Measurements from ENCODE around the gene TREML4.

Gene TREML4

DNA sequence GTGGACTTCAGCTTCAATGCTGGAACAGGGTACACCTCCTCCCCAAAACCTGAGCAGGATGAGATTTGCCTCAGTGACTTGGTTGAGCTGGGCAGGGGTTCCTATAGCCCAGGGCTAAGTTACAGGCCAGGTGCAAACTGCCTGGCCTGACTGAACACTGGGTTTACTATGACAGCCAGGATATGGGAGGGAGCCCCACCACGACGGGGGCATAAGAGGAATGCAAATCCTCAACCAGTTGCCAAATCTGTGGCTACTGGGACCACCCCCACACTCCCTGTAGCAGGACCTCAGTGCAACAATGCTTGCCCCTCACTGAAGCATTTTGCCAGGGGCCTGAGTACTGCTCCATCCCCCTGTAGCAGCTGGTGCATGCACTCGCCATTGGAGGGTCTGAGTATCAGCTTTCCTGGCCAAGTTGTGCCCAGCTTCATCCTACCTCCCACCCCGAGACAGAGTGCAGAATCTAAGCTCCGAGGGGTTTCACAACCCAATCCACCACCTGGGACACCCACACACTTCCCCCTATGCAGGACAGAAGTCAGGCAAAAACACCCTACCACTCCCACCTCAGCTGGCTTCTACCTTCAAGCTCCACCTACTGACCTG is 27.6 kb downstream of the TREML4 start:
- DNase-seq (ENCODE audit: low spot score): no peak

DNA sequence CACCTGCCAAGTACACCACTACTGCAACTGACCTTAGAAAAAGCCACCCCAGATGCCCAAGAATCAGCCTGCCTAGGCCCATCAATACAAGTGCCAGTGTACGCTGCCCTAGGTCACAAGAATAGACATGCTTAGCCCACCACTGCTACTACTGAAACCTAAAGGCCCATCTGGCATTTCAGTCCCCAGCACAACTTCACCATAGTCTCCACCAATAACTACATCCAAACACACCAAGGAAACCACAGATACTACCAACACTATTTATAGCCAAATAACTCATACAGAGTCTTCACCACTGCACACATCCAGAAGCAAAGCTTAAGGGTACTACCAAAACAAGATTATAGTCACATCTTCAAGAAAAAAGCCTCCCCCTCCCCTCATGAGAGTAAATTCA is 28.2 kb downstream of the TREML4 start:
- DNase-seq (ENCODE audit: low spot score): no peak

DNA sequence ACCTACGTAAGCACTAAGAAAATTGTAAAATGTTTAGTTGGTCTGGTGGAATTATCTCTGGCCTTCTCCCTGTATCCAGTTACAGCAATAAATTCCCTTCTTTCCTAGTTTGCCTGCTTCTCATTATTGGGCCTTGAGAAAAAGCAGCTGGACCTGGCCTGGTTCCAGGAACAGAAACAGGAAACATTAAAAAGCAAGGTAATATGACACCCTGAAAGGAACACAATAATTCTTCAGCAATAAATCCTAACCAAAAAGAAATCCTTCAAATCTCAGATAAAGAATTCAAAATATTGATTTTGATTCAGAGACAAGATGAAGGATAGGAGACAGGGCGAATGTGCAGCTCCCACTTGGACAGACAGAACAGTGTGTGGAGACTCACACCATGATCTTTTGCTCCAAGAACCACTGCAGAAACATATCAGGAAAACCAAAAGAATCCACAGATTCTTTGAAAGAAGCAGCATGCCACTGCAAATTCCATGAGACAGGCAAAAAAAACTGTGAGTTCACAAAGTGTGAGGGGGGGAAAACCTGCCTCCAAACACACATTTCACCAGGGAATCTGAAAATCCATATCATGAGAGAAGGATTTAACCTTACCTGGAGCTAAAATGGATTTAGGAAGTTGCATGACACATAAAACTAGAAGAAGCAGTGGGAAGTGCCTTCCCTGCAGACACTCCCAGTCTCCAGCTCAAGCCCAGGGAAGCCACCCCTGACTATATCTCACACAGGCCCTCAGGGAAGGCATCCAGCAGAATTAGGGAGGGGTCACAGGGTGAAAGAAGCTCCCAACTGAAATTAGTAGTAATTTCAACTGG is 29.4 kb downstream of the TREML4 start:
- no peak for DNase-seq (ENCODE audit: low spot score)

DNA sequence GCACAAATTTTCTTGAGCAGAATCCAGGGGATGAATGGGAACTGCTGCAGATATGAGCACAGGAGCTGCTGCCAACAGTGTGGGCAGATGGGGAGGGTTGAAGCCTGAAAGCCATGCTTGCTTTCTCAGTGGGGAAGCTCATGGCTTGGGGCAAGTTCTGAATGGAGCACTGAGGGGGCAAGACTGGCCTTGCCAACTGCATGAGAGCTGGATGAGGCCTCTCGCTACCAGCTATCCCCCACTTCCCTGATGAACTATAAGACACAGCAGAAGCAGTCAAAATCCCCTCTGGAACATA is 30.0 kb downstream of the TREML4 start:
- no peak for DNase-seq (ENCODE audit: low spot score)

DNA sequence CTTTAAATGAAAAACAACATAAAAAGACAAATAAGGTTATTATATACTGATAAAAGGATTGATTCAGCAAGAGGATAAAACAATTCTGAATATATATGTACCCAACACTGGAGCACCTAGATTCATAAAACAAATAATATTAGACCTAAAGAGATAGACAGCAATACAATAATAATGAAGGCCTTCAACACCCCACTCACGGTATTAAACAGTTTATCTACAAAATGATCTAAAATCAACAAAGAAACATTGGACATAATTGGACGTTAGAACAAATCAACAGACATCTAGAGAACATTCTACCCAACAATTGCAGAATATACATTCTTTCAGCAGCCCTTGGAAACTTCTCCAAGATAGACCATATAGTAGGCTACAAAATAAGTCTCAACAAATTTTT is 34.3 kb downstream of the TREML4 start:
- DNase-seq (ENCODE audit: low spot score): no peak

DNA sequence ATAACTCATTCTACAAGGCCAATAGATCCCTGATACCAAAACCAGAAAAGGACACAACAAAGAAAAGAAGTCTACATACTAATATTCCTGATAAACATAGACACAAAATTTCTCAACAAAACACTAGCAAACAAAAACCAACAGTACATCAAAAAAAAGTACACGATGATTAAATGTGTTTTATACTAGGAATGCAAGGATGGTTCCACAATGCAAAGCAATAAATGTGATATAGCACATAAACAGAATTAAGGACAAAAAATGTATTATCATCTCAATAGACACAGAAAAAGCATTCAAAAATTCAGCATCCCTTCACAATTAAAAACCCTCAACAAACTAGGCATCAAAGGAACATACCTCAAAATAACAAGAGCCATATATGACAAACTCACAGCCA is 35.1 kb downstream of the TREML4 start:
- DNase-seq (ENCODE audit: low spot score): no peak

DNA sequence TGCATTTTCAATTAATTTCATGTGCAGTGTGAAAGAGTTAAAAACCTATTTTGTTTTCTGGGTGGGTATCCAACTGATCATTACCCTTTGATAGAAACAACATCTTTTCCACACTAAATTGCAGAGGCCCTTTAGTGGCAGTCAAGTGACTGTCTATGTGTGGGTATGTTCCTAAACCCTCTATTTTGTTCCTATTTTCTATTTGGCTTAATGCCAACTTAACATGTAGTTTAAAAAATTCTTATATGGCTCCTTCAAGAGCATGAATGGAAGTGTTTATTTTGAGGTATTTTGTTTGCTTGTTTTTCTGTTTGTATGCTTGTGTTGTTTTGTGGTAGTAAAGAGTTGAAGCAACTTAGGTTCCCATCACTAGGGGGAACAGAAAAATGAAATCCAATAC is 38.4 kb downstream of the TREML4 start:
- no peak for DNase-seq (ENCODE audit: low spot score)

DNA sequence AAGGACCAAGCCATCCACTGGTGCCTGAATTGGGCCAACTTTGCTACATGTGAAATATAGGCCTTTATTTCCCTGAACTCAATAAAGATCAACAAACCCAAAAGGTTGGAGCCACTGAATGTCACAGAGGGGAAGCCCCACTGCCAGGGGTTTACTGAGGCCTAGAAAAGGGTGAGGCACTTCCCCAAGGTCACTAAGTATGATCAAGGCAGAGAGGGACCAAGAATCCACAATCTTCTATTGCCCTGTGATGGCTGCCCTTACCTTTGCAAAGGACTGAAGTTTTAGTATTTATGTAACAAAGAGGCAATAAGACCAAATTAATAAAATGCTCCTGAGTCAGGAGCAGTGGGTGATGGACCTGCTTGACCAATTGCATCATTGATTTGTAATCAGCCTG is 40.3 kb downstream of the TREML4 start:
- no peak for DNase-seq (ENCODE audit: low spot score)

DNA sequence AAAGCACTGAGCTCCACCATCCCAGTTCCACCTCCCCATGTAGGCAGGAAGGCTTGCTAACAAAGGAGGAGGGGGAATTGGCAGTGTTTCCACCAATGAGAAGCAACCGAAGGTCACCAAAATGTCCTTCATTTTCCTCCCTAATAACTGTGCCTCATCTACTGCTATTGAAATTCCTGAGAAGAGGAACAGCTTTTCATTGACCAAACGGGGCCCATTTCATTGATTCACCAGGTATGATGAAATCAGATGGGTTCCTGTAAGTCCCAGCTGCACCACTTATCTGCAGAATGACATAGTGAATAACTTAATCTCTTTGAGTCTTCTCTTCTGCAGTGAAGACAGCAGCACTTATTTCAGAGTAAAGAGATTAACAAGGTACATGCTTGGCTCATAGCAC is 41.0 kb downstream of the TREML4 start:
- no peak for DNase-seq (ENCODE audit: low spot score)

DNA sequence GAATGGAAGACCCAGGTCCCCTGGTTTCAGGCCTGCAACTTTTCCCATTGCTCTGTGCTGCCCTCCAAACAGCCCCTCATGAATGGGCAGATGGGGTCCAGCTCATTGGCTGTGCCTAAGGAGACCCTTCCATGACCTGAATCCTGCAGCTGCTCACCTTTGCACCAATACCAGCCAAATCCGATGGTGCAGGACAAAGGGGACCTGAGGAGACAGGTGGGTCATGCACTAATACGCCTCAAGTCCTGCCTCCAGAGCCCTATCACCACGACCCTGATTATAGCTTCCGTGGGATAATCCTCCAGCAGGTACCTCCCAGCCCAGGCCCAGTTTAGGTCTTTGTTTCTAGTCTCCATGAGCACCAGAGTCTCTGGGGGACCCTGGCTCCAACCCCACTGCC is 41.6 kb downstream of the TREML4 start:
- DNase-seq (ENCODE audit: low spot score): no peak

DNA sequence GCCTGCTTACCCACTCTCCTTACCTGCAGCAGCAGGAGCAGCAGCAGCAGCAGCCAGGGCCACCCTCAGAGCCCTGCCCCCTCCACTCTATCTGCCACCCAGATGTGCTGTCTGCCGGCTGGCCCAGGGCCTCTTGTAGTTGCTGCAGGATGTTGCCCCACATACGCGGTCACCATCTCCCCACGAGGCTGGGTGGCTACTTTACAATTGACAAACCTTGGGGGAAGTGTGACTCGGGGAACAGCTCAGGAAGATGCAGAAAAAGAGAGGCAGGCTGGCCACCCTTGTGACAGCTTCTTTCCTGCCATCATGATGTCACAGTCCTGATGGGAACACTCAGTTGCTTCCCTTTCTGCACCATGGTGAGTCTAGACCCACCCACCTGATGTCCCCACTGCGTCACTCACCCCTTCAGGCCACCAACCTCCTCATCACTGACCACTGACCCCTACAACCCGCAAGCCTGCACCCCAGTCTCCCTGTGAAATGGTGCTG is 43.8 kb downstream of the TREML4 start:
- DNase-seq (ENCODE audit: low spot score): no peak

DNA sequence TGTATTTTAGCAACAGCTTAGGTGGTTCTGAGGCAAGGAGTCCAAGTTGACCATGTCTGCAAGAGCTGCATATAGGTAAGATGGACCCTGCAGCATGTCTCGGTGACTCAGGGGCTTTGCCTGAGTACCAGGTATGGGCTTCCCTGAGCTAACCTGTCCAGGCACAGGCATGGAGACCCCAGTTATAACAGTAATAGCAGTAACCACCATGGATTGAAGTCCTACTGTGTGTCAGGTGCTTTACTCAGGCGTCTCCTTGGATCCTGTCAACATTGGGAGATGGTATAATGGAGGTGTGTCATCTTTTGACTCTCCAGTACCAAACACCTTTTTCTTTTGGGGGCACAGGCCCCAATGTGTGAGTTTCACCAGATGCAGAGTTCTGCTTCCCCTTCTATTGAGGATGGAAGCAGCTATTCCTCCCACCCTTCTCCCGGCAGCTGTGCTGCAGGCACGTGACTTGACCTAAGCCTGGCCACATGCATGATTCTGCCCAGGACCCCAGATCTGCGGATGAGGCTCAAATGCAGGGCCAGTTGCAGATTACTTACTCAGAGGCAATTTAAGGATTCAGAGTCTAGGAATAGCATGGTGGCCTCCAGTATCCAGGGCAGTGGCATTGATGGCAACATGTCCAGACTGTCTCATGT is 44.6 kb downstream of the TREML4 start:
- DNase-seq (ENCODE audit: low spot score): no peak

DNA sequence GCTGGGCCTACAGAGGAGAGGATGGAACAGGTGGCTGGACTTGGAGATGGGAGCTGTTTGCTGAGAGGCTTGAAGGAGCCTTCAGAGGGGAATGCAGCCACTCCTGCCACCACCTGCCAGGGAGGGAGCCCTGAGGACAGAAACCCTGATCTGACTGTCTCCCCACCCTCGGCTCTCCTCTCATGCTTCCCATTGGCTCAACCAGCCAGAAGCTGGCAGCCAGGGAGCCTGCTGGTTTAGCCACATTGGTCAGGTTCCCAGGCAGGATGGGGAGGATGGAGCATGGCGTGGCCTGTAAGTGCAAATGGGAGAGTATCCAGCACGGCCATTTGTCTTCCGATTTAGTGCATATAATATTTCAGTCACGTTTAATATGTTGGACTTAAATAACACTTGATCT is 45.6 kb downstream of the TREML4 start:
- DNase-seq (ENCODE audit: low spot score): no peak

DNA sequence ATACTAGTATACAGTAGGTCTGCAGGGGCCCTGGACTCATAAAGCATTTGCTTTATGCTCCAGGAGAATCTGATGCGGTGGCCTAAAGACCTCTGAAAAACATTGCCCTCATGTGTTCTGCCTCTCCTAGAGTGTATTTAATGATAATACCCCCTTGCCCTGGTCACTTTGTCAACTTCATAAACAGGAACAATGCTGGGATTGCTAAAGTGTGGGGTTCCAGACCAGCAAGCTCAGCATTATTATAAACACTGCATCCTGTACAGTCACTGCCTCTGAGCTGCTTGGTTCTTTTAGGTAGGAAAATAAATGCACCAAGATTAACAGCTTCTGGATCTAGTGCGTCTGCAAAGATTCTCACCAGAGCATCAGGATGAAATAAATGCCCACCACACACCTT is 46.1 kb downstream of the TREML4 start:
- no peak for DNase-seq (ENCODE audit: low spot score)

DNA sequence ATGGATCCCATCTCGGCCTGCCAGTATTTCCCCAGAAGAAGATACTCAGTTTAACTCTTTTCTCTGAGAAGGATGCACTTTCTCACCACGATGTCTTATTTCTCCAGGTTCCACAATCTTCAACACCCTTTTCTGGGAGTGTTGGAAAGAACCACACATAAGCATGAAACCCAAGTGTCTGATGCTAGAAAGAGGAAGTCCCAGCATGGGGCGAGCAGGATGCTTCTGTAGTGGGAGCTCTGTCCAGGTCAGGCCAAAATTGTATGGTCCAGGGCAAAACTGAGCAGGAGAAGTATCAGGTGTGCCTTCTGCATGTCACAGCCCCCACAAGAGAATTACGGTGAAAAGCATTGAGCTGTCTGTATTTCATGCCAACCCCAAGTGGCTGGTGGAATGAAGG is 47.3 kb downstream of the TREML4 start:
- DNase-seq (ENCODE audit: low spot score): no peak

DNA sequence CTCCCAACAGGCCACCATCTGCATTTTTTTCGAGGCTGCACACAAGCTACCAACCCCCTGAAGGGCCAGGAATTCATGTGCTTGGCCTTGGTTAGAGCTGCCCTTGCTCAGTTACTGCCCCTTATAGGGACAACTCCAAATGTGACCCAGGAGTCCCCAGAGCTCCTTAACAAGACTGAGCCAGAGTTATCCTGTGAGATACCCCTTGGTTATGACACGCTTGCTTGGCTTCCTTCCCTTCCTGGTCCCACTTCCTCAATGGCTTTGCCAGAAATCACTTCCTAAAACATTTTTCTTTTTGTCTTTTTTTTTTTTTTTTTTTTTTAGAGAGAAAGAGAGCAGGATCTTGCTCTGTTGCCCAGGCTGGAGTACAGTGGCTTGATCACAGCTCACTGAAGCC is 49.5 kb downstream of the TREML4 start:
- no peak for DNase-seq (ENCODE audit: low spot score)

DNA sequence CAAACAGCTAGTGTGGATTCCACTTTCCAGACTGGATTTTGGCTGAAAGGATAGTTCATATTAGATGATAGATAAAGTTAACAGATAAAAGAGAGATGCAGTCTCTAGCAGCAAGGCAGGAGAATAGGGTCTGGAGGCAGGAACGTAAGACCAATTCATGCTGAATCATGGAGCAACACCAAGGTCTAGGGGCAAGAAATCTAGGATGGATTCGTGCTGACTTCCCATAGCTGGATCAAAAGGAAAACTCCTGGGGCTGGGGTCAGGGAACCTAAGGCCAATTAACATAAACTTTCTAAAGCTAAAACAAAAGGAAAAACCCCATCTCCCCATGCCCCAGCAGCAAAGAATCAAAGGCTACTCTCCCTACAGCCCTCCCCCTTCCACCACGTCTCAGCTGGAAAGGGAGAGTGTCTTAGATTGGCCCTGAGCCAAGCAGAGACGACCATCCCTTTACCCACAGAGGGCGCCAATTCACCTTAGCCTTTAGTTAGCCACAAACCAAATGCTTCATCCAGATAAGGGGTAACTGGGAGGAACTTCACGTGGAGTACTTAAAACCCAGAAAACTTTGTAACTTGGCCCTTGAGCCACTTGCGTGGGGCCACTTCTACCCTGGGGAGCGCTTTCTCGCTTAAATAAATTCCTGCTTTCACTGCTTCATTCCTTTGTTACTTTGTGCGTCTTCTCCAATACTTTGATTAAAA is 50.7 kb downstream of the TREML4 start:
- DNase-seq (ENCODE audit: low spot score): peak; percentile 60

DNA sequence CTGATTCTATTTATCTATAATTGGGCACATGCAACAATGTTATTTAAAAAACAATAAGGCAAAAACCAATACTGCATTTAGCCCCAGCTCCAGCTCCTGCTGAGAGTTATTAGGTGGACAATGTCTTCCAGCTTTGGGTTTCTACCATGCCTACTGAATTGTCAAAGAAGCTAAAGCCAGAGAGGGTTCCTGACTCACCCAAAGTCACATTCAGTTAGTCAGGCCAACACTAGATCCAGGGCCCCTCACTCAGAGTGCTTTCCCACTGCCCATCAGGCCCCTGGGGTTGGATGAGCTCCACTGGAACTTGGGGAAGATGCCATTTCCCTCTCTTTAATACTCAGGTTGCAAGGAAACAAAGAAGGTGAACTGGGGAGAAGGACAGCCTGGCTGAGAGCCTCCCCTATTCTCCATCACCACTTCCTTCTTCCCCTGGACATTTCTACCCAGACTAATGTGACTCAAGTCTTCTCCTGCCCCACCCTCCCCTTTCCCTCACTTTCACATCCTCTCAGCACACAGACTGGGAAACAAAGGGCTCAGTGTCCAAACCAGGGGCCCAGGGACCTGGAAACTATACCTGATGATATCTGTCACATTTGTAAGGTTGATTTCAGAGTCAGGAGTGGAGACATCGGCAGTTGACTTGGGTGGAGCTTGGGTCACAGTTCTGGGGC is 52.4 kb downstream of the TREML4 start:
- DNase-seq (ENCODE audit: low spot score): no peak

DNA sequence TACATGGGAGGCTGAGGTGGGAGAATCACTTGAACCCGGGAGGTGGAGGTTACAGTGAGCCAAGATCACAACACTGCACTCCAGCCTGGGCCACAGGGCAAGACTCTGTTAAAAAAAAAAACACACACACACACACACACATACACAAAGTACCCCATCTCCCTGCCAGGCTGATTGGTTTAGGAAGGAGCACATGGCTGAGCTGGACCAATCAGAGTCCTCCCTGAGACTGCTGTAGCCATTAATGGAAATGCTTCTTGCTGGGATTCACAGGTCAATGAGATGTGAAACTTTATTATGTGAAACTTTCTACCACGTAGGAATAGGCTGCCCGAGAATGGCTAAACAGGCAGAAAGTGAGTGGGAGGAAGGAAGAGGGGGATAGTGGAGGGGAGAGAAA is 55.5 kb downstream of the TREML4 start:
- no peak for DNase-seq (ENCODE audit: low spot score)

DNA sequence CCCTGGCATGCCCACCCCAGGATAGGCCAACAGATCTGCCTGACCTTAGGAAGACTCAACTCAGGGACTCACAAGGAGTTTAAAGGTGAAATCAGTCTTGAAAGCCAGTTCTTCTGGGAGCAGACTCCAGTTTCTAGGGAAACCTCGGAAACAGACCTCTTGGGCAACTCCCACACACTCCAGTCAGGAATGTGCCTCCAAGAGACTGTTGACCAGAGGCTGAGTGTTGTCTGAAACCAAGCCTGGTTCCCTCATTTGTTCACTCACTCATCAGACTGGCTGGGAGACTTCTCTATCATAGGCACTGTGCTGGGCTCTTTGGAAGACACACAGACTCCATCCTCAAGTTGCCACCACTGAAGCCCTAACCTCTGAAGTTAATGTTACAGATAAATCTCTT is 56.6 kb downstream of the TREML4 start:
- no peak for DNase-seq (ENCODE audit: low spot score)

DNA sequence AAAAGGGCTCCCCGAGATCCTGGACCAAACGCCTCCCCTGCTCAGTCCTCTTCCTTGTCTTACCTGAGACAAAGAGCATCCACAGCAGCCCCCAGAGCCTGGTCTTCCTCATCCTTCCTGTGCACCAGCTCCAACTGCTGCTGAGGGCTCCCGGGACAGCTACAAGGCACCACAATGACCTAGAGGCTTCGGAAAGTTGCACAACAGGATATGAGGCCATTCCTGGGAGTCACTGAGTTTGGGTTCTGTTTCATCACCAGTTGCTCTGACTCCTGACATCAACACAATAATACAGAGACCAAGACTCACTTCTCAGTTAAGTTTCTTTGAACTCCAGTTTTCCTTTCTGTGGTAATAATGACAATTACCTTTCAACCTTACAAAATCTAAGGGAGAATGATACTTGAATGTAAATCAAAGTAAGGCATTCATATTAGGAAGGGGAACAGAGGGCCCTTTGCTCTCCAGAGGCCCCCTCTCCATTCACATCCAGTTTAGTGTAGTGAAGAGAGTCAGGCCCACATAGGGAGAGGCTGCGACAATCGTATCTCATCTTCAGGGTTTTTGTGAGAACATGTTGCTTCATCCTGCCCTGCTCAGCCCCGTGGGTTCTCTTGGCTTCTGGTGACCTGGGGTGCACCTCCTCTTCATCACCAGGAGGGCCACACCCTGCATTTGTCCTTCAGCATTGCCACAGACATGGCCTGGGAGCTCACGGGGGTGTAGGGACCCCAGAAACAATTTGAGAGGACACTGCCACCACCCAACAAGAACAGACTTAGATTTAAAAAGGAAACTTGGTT is 58.6 kb downstream of the TREML4 start, which contains the start of gene TREM1:
TREM1 (minus strand) TSS at position 139 of the 803 bp plus-strand sequence; CDS start at position 112, 27 bp downstream.
- DNase-seq (ENCODE audit: low spot score): no peak
